Stomach (tissue), 9 donors: Measurements from ENCODE around the gene MLYCD. TPM values are rescaled to one million over a fixed set of nuclear protein-coding genes. Genes with fewer than 3 reads are reported as not detected.

Source experiments
- DNase-seq, 2 donors: peaks; one replicate each; pipeline versions ENCODE4 v3.0.0 to v3.0.0-alpha.2; 2013 to 2019
- H3K27ac ChIP-seq, 5 donors: fragments of 200-600 bp in 4 of 5; sonication (generic) in 4 of 5; one replicate each; pipeline ENCODE4 v1.5.1; 2013 to 2019; ENCODE audit warnings: mild to moderate bottlenecking in 1 of 5, moderate library complexity in 1 of 5
- H3K27me3 ChIP-seq, 3 donors: fragments of 200-600 bp; sonication (generic); one replicate each; pipeline ENCODE4 v1.5.1; 2017 to 2019; ENCODE audit warnings: mixed run types in 1 of 3
- H3K36me3 ChIP-seq, 4 donors: fragments of 200-600 bp; sonication (generic); 1 replicate in 3 of 4; 2 replicates in 1 of 4; pipeline ENCODE4 v1.5.1; 2016 to 2019
- H3K4me1 ChIP-seq, 4 donors: fragments of 200-600 bp; sonication (generic); one replicate each; pipeline ENCODE4 v1.5.1; 2016 to 2019
- H3K4me3 ChIP-seq, 4 donors: fragments of 200-600 bp; sonication (generic) in 3 of 4; one replicate each; pipeline ENCODE4 v1.5.1; 2016 to 2019; ENCODE audit warnings: mild to moderate bottlenecking in 1 of 4
- H3K9me3 ChIP-seq, 4 donors: fragments of 200-600 bp; sonication (generic); one replicate each; pipeline ENCODE4 v1.5.1; 2016 to 2019
- CTCF ChIP-seq, 7 experiments: fragments of 450-650 bp in 4 of 7; fragments of 200-600 bp in 3 of 7; sonication (generic) in 3 of 7; IDR thresholded peaks; one replicate each; pipeline ENCODE4 v1.5.1; 2016 to 2019; ENCODE audit warnings: antibody characterized with exemption in 7 of 7, control low read depth in 2 of 7, mild to moderate bottlenecking in 1 of 7
- EP300 ChIP-seq: sonication (generic); formaldehyde crosslinking; IDR thresholded peaks from one replicate; pipeline ENCODE4 v1.6.1; 2017; ENCODE audit warnings: antibody characterized with exemption
- POLR2A ChIP-seq, 4 donors: fragments of 450-650 bp; IDR thresholded peaks; one replicate each; pipeline ENCODE4 v1.6.1; 2016; ENCODE audit warnings: antibody characterized with exemption in 4 of 4, control low read depth in 2 of 4, mild to moderate bottlenecking in 1 of 4, moderate library complexity in 1 of 4
- POLR2AphosphoS5 ChIP-seq, 3 donors: sonication (generic); formaldehyde crosslinking; IDR thresholded peaks; one replicate each; pipeline ENCODE4 v1.6.1; 2016; ENCODE audit warnings: antibody characterized with exemption in 3 of 3
- WGBS, 5 donors: extraction: QIAGEN DNeasy Blood & Tissue Kit in 3 of 5; methylation state at CpG; one replicate each; pipeline versions ENCODE4 v1.1.5 to v1.1.7; 2013 to 2018; 5-methylcytosine and 5-hydroxymethylcytosine counted together
- intact Hi-C: fragments of 100-400 bp; cut with DNase I; formaldehyde crosslinking; loops from one replicate; pipeline ENCODE4 v1.15.1; 2023; ENCODE audit warnings: low total_unique reads
- polyA plus RNA-seq, 3 donors: library from polyadenylated mRNA; stranded (reverse); fragments of 200-250 nt; gene quantifications; one replicate each; pipeline ENCODE4 v1.2.3, GENCODE V29; 2013
- total RNA-seq, 5 donors: library from RNA; depleted of rRNA; stranded (reverse); fragments of >200 nt; gene quantifications; one replicate each; pipeline versions ENCODE4 v1.1.0 to v1.2.3, GENCODE V29; 2014 to 2016
- donor health status: healthy with polysubstance abuse.
- donor health status: Bipolar disorder and iron deficiency.
- donor health status: healthy.

MLYCD gene
- total and polyA plus RNA-seq, 8 donors, result 2.9 to 43.8 (median 14.4) TPM

GRCh38 chr16:83932955-83933673 lies 34.2 kb downstream of the MLYCD start:
- DNase-seq, result no peak
- no peak overlapping the region for H3K4me3 ChIP-seq
- TF ChIP-seq EP300 (no peak), POLR2A (IDR thresholded peaks at IDR 0.05) (no peak), CTCF (IDR thresholded peaks at IDR 0.05) (no peak), POLR2AphosphoS5 (IDR thresholded peaks at IDR 0.05) (no peak)
- no peak overlapping the region for H3K27ac ChIP-seq
- no peaks in the 10 kb centered on the region for H3K27me3 ChIP-seq
- intact Hi-C loops, result no loop called here
- 78 to 88% (median 85%) methylated on average over 18 to 25 of the region's 25 CpGs for WGBS, 5 donors
- H3K36me3 ChIP-seq, result peaks cover 0 to 20% (median 13%) of the 10 kb centered on the region in 4 donors
- no peaks in the 10 kb centered on the region for H3K4me1 ChIP-seq
- H3K9me3 ChIP-seq, result no peaks in the 10 kb centered on the region

GRCh38 chr16:83933885-83934683 lies 35.2 kb downstream of the MLYCD start:
- no peak for TF ChIP-seq EP300
- TF ChIP-seq POLR2AphosphoS5 (IDR thresholded peaks at IDR 0.05), result no peak
- TF ChIP-seq POLR2A (IDR thresholded peaks at IDR 0.05), result no peak
- no peak for TF ChIP-seq CTCF (IDR thresholded peaks at IDR 0.05)
- 78 to 86% (median 82%) methylated on average over 26 to 28 of the region's 28 CpGs for WGBS, 5 donors
- no peak for DNase-seq

GRCh38 chr16:83934684-83934977 lies 35.7 kb downstream of the MLYCD start:
- Histone ChIP-seq H3K27me3 (no peaks in the 10 kb centered on the region), H3K9me3 (no peaks in the 10 kb centered on the region), H3K27ac (no peak overlapping the region), H3K4me3 (no peak overlapping the region), H3K4me1 (no peaks in the 10 kb centered on the region), H3K36me3 (peaks cover 0 to 10% (median 0%) of the 10 kb centered on the region in 4 donors)
- TF ChIP-seq POLR2A (IDR thresholded peaks at IDR 0.05), result no peak
- no peak for TF ChIP-seq EP300
- no peak for TF ChIP-seq CTCF (IDR thresholded peaks at IDR 0.05)
- no peak for TF ChIP-seq POLR2AphosphoS5 (IDR thresholded peaks at IDR 0.05)
- intact Hi-C loops, result no loop called here
- 56 to 72% (median 70%) methylated on average over 3 to 12 of the region's 12 CpGs for WGBS, 5 donors
- no peak for DNase-seq

More at GRCh38 chr16:83933885-83934683, 35.2 kb downstream of the MLYCD start:
- H3K4me1 ChIP-seq, result no peaks in the 10 kb centered on the region
- intact Hi-C loops, result no loop called here
- H3K27me3 ChIP-seq, result no peaks in the 10 kb centered on the region
- no peak overlapping the region for H3K4me3 ChIP-seq
- H3K9me3 ChIP-seq, result no peaks in the 10 kb centered on the region
- H3K27ac ChIP-seq, result no peak overlapping the region
- H3K36me3 ChIP-seq, result peaks cover 0 to 13% (median 3%) of the 10 kb centered on the region in 4 donors

GRCh38 chr16:83935005-83935857 lies 36.3 kb downstream of the MLYCD start:
- intact Hi-C loops, result no loop called here
- no peak for TF ChIP-seq EP300
- no peak for TF ChIP-seq POLR2AphosphoS5 (IDR thresholded peaks at IDR 0.05)
- TF ChIP-seq CTCF (IDR thresholded peaks at IDR 0.05), result no peak
- H3K9me3 ChIP-seq, result no peaks in the 10 kb centered on the region
- 77 to 83% (median 80%) methylated on average over 30 of the region's 30 CpGs for WGBS, 5 donors
- no peaks in the 10 kb centered on the region for H3K27me3 ChIP-seq
- DNase-seq, result no peak
- no peak overlapping the region for H3K4me3 ChIP-seq
- H3K36me3 ChIP-seq, result peaks cover 0 to 10% (median 0%) of the 10 kb centered on the region in 4 donors
- H3K4me1 ChIP-seq, result no peaks in the 10 kb centered on the region
- no peak overlapping the region for H3K27ac ChIP-seq
